ENCODE data around the gene RNASE11. TPM values are rescaled to one million over a fixed set of nuclear protein-coding genes. Genes with fewer than 3 reads are reported as not detected.
"Not testable (repeated sequence)": the region's sequence is repeated elsewhere in the genome, so short reads cannot be mapped to it uniquely, and the experiment has no call there.

The RNASE11 gene
- total RNA-seq, 1 donor from 2014 or later, result not detected

GRCh38 chr14:20597108-20597507 is 9.3 kb upstream of the RNASE11 start:
- H3K36me3 Mint-ChIP-seq, result no peaks in the 10 kb centered on the region
- Histone ChIP-seq H3F3A (ENCODE audit: low read depth) (peaks cover 10% of the 10 kb centered on the region), H3K9ac (no peak overlapping the region), H3K4me1 (no peaks in the 10 kb centered on the region), H4K20me1 (ENCODE audit: low read depth) (no peaks in the 10 kb centered on the region), H3K4me2 (no peak overlapping the region), H3K27me3 (no peaks in the 10 kb centered on the region), H3K9me3 (ENCODE audit: low read depth) (no peaks in the 10 kb centered on the region), H2AFZ (replicated peaks) (no peak overlapping the region), H3K4me3 (no peak overlapping the region), H3K36me3 (no peaks in the 10 kb centered on the region), H3K27ac (no peak overlapping the region), H3K79me2 (ENCODE audit: low read depth) (no peaks in the 10 kb centered on the region)
- H3K9me3 Mint-ChIP-seq, result no peaks in the 10 kb centered on the region
- no peak overlapping the region for H3K4me3 Mint-ChIP-seq
- H3K4me1 Mint-ChIP-seq, result peaks cover 2% of the 10 kb centered on the region
- DNase-seq (ENCODE audit: low spot score), result no peak
- peaks cover 16% of the 10 kb centered on the region for H3K27me3 Mint-ChIP-seq (ENCODE audit: insufficient read depth, low read depth)
- TF ChIP-seq CTCF (IDR thresholded peaks at IDR 0.05) (no peak), EZH2 (IDR thresholded peaks at IDR 0.05) (no peak), EZH2phosphoT487 (IDR thresholded peaks at IDR 0.05) (no peak)
- no peak overlapping the region for H3K27ac Mint-ChIP-seq

- H3K4me3 Mint-ChIP-seq, H3K36me3 Mint-ChIP-seq: not testable (repeated sequence)
Measured at GRCh38 chr14:20595726-20596125, 7.9 kb upstream of the RNASE11 start.

GRCh38 chr14:20592574-20592973 is 4.8 kb upstream of the RNASE11 start:
- Histone ChIP-seq H3K4me1 (peaks cover 9% of the 10 kb centered on the region), H3K79me2 (ENCODE audit: low read depth) (no peaks in the 10 kb centered on the region), H4K20me1 (ENCODE audit: low read depth) (no peaks in the 10 kb centered on the region), H3K9ac (no peak overlapping the region), H2AFZ (replicated peaks) (no peak overlapping the region), H3K9me3 (ENCODE audit: low read depth) (no peaks in the 10 kb centered on the region), H3K36me3 (no peaks in the 10 kb centered on the region), H3K4me2 (no peak overlapping the region), H3F3A (ENCODE audit: low read depth) (peaks cover 25% of the 10 kb centered on the region), H3K27ac (no peak overlapping the region), H3K27me3 (no peaks in the 10 kb centered on the region), H3K4me3 (no peak overlapping the region)
- no peak for DNase-seq (ENCODE audit: low spot score)
- no peak for TF ChIP-seq EZH2phosphoT487 (IDR thresholded peaks at IDR 0.05)
- TF ChIP-seq CTCF (IDR thresholded peaks at IDR 0.05), result no peak
- no peak for TF ChIP-seq EZH2 (IDR thresholded peaks at IDR 0.05)
- H3K27me3 Mint-ChIP-seq (ENCODE audit: insufficient read depth, low read depth), result peaks cover 5% of the 10 kb centered on the region
- H3K9me3 Mint-ChIP-seq, result no peaks in the 10 kb centered on the region
- peaks cover 2% of the 10 kb centered on the region for H3K4me1 Mint-ChIP-seq
- H3K4me3 Mint-ChIP-seq, result no peak overlapping the region
- no peaks in the 10 kb centered on the region for H3K36me3 Mint-ChIP-seq
- no peak overlapping the region for H3K27ac Mint-ChIP-seq

More at GRCh38 chr14:20595726-20596125, 7.9 kb upstream of the RNASE11 start:
- not testable (repeated sequence) for H3K9ac ChIP-seq; H2AFZ ChIP-seq (replicated peaks); H3K36me3 ChIP-seq; H3K9me3 ChIP-seq (ENCODE audit: low read depth); H3K79me2 ChIP-seq (ENCODE audit: low read depth); H3K27me3 ChIP-seq; H3K4me3 ChIP-seq; H3K4me2 ChIP-seq; H3K4me1 ChIP-seq; H3K9me3 Mint-ChIP-seq; H3F3A ChIP-seq (ENCODE audit: low read depth); H3K27ac Mint-ChIP-seq; H3K27ac ChIP-seq; H4K20me1 ChIP-seq (ENCODE audit: low read depth); H3K4me1 Mint-ChIP-seq
- peaks cover 14% of the 10 kb centered on the region for H3K27me3 Mint-ChIP-seq (ENCODE audit: insufficient read depth, low read depth)
- DNase-seq (ENCODE audit: low spot score), result peak; percentile 66

GRCh38 chr14:20591235-20591634 is 3.4 kb upstream of the RNASE11 start, which contains the start of gene RNASE12:
RNASE12 (minus strand) TSS chr14:20591376; CDS start chr14:20590723, 653 bp downstream.
- DNase-seq (ENCODE audit: low spot score), result no peak
- no peak within 1 kb of the TSS for H3K4me3 Mint-ChIP-seq

More at GRCh38 chr14:20591235-20591634, 3.4 kb upstream of the RNASE11 start, which contains the start of gene RNASE12:
- no peak within 1 kb of the TSS for H3K4me2 ChIP-seq
- no peak for TF ChIP-seq EZH2phosphoT487 (IDR thresholded peaks at IDR 0.05)
- TF ChIP-seq EZH2 (IDR thresholded peaks at IDR 0.05), result no peak
- TF ChIP-seq CTCF (IDR thresholded peaks at IDR 0.05), result no peak
- H3K27ac Mint-ChIP-seq, result no peak within 1 kb of the TSS
- H2AFZ ChIP-seq (replicated peaks), result no peak within 1 kb of the TSS
- H3K9me3 ChIP-seq (ENCODE audit: low read depth), result no peaks in the 10 kb centered on the region
- H3K27me3 ChIP-seq, result no peaks in the 10 kb centered on the region
- no peak within 1 kb of the TSS for H3K27ac ChIP-seq
- no peaks in the 10 kb centered on the region for H3K36me3 Mint-ChIP-seq
- no peaks in the 10 kb centered on the region for H4K20me1 ChIP-seq (ENCODE audit: low read depth)
- H3K4me1 Mint-ChIP-seq, result peaks cover 2% of the 10 kb centered on the region
- peaks cover 14% of the 10 kb centered on the region for H3K4me1 ChIP-seq
- H3K9ac ChIP-seq, result no peak within 1 kb of the TSS
- H3K36me3 ChIP-seq, result no peaks in the 10 kb centered on the region
- no peaks in the 10 kb centered on the region for H3K79me2 ChIP-seq (ENCODE audit: low read depth)
- no peak within 1 kb of the TSS for H3K4me3 ChIP-seq
- peaks cover 2% of the 10 kb centered on the region for H3K27me3 Mint-ChIP-seq (ENCODE audit: insufficient read depth, low read depth)
- peaks cover 31% of the 10 kb centered on the region for H3F3A ChIP-seq (ENCODE audit: low read depth)
- H3K9me3 Mint-ChIP-seq, result no peaks in the 10 kb centered on the region

All from neural progenitor cell (in vitro differentiated cells).